BJ (cell line): Measurements from ENCODE around the gene CCDC142. TPM values are rescaled to one million over a fixed set of nuclear protein-coding genes. Genes with fewer than 3 reads are reported as not detected.

ENCODE experiments used
- CTCF ChIA-PET: fragments of 350-600 bp; formaldehyde crosslinking; extraction: SDS; loops from one replicate; lab custom pipeline; 2021; ENCODE audit warnings: antibody characterized with exemption, inconsistent platforms; lab: Yijun Ruan, JAX
- POLR2A ChIA-PET: fragments of 300-600 bp; sonication (Branson Sonifier 250); formaldehyde crosslinking; extraction: SDS; loops from one replicate; lab custom pipeline; 2021; ENCODE audit warnings: antibody characterized with exemption; lab: Charles Lee
- DNase-seq: peaks from one replicate; pipeline ENCODE4 v3.0.0-alpha.2; 2011; ENCODE audit warnings: low read depth
- H3K27me3 ChIP-seq: 2 replicates; pipeline ENCODE4 v1.6.0; 2011; ENCODE audit warnings: low read length; ENCODE audit not compliant: control insufficient read depth, insufficient read depth
- H3K36me3 ChIP-seq: 2 replicates; pipeline ENCODE4 v1.5.1; 2011; ENCODE audit warnings: low read length; ENCODE audit not compliant: control insufficient read depth, insufficient read depth
- H3K4me3 ChIP-seq: 2 replicates; pipeline ENCODE4 v1.5.1; 2011; ENCODE audit warnings: low read depth, mild to moderate bottlenecking, control low read depth, low read length
- polyA plus RNA-seq: library from polyadenylated mRNA; depleted of rRNA; stranded (reverse); fragments of >200 nt; gene quantifications from 2 replicates; pipeline ENCODE4 v1.2.3, GENCODE V29; 2011
- TF ChIP-seq, protein P1 (sequence below): IDR thresholded peaks from 2 replicates; pipeline ENCODE4 v1.5.1; 2011; ENCODE audit warnings: low read depth, mild to moderate bottlenecking, control low read depth, inconsistent platforms, low read length, moderate library complexity; ENCODE audit not compliant: insufficient read depth

Gene CCDC142
- polyA plus RNA-seq, 1 experiment = 6.2 TPM

DNA sequence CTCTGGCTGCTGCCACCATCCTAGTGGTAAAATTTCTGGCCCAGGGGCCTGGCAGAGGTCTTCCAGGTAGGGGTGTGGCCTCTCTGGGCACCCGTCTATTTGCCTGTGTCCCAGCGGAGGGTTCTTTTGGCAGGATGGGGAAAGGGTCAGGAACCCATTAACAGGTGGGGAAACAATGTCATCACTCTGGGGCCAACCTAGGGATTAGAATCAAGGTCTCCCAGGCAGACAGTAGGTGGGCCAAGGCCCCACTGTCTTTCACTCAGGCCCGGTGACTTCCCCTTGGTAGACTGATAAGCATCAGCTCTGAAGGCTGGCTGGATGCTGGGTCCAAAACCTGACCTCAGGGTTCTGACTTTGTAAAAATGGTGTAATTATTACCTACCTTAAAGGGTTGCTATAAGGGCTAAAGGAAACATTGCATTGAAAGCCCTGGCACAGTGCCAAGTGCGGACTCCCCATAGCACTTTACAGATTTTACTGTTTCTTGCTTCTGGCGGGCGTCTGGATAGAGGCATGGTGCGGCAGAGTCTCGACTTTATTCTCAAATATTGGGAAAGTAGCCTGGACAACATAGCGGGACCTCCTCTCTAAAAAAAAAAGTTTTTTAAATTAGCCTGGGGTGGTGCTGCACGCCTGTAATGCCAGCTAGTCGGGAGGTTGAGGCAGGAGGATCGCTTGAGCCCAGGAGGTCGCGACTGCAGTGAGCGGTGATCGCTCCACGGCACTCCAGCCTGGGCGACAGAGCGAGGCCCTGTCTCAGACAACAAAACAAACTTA is 14.4 kb upstream of the CCDC142 start:
- TF ChIP-seq, protein P1, sequence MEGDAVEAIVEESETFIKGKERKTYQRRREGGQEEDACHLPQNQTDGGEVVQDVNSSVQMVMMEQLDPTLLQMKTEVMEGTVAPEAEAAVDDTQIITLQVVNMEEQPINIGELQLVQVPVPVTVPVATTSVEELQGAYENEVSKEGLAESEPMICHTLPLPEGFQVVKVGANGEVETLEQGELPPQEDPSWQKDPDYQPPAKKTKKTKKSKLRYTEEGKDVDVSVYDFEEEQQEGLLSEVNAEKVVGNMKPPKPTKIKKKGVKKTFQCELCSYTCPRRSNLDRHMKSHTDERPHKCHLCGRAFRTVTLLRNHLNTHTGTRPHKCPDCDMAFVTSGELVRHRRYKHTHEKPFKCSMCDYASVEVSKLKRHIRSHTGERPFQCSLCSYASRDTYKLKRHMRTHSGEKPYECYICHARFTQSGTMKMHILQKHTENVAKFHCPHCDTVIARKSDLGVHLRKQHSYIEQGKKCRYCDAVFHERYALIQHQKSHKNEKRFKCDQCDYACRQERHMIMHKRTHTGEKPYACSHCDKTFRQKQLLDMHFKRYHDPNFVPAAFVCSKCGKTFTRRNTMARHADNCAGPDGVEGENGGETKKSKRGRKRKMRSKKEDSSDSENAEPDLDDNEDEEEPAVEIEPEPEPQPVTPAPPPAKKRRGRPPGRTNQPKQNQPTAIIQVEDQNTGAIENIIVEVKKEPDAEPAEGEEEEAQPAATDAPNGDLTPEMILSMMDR = no peak
- CTCF ChIA-PET = interaction anchor here (2.0 kb wide), 1 partner anchor 10 kb away, joined by 4 read pairs; the partner anchor contains the start of gene PCGF1
- no peak overlapping the region for H3K4me3 ChIP-seq
- H3K27me3 ChIP-seq = peaks cover 11% of the 10 kb centered on the region
- H3K36me3 ChIP-seq = peaks cover 11% of the 10 kb centered on the region
- DNase-seq = no peak
- POLR2A ChIA-PET = no interaction called here

- Histone ChIP-seq H3K36me3 (peaks cover 22% of the 10 kb centered on the region), H3K4me3 (no peak overlapping the region), H3K27me3 (peaks cover 11% of the 10 kb centered on the region)
- no peak for DNase-seq
- ChIA-PET CTCF (interaction anchor here (2.0 kb wide), 1 partner anchor 11 kb away, joined by 4 read pairs; the partner anchor contains the start of gene PCGF1), POLR2A (no interaction called here)
- TF ChIP-seq, protein P1 = no peak
Observed at GRCh38 chr2:74495440-74495839, 12.6 kb upstream of the CCDC142 start.

- DNase-seq = no peak
- peaks cover 27% of the 10 kb centered on the region for H3K36me3 ChIP-seq
- TF ChIP-seq, protein P1 = no peak
- H3K27me3 ChIP-seq = no peaks in the 10 kb centered on the region; the same call in 1 of the 2 replicates
- POLR2A ChIA-PET = no interaction called here
- H3K4me3 ChIP-seq = no peak overlapping the region
- CTCF ChIA-PET = interaction anchor here (1.2 to 1.9 kb wide), 2 partner anchors 10 to 37 kb away, joined by 3 to 5 read pairs; partner anchors contain the start of genes CCDC142 and TTC31
Observed at GRCh38 chr2:74493546-74493945, 10.7 kb upstream of the CCDC142 start.

- H3K4me3 ChIP-seq = no peak overlapping the region
- DNase-seq = no peak
- H3K36me3 ChIP-seq = peaks cover 27% of the 10 kb centered on the region
- ChIA-PET POLR2A (no interaction called here), CTCF (interaction anchor here (1.3 to 1.9 kb wide), 2 partner anchors 9 to 37 kb away, joined by 3 to 5 read pairs; partner anchors contain the start of genes AUP1, CCDC142 and TTC31)
- no peaks in the 10 kb centered on the region for H3K27me3 ChIP-seq
- TF ChIP-seq, protein P1 = no peak
Observed at GRCh38 chr2:74491648-74492544, 9.1 kb upstream of the CCDC142 start.

- DNase-seq = no peak
- POLR2A ChIA-PET = no interaction called here
- CTCF ChIA-PET = no interaction called here
- H3K36me3 ChIP-seq = peaks cover 29% of the 10 kb centered on the region
- TF ChIP-seq, protein P1 = no peak
- H3K27me3 ChIP-seq = no peaks in the 10 kb centered on the region
- H3K4me3 ChIP-seq = no peak overlapping the region
Observed at GRCh38 chr2:74489906-74490305, 7.1 kb upstream of the CCDC142 start.
